Coronary artery (tissue), 2 donors: ENCODE measurements around the gene FAM171A1.
"Not testable (repeated sequence)": the region's sequence is repeated elsewhere in the genome, so short reads cannot be mapped to it uniquely, and the experiment has no call there.

Source experiments
- DNase-seq: peaks from one replicate; pipeline ENCODE4 v3.0.0-alpha.2; 2017; ENCODE audit warnings: low spot score
- H3K27ac ChIP-seq, 2 donors: fragments of 200-600 bp; sonication (generic); one replicate each; pipeline ENCODE4 v1.5.1; 2016 to 2019
- H3K4me3 ChIP-seq: fragments of 200-600 bp; sonication (generic); 2 replicates; pipeline ENCODE4 v1.5.1; 2016; ENCODE audit warnings: mild to moderate bottlenecking, moderate library complexity
- TF ChIP-seq, protein P1 (sequence below): fragments of 200-600 bp; sonication (generic); IDR thresholded peaks from one replicate; pipeline ENCODE4 v1.5.1; 2019; ENCODE audit warnings: antibody characterized with exemption

FAM171A1 gene

DNA sequence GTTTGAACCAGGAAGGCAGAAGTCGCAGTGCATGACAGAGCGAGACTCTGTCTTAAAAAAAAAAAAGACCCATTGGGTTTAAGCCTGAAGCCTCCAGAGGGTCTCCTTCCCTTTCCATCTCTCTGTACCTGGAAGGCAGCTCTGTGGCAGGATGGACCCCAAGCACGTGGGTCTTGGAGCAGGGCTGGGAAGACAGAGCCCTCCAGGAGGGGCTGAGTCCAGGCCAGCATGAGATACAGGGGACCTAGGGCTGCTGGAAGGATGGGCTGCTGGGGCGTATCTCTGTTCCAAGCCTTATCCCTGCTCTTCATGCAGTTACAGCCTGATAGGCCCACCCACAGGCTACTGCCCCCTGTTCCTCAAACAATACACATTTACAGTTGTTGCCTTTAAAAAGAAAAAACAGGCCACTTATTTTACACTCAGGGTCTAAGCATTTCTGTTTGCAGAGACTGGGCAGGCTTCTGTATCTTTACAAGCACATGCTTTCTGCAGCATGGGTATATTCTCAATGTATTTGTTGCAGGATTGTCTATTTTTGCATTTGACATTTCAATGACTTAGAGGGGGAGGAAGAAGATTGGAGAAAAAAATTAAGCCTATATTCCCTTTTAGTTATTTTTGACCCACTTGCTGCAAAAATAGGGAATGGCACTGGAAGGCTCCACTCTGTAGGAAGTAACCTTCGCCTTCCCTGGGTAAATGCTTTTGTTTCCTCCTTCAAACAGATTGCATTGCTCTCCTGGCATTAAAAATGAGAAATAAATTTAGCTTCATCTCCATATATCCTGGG is 60.1 kb downstream of the FAM171A1 start:
- Histone ChIP-seq H3K27ac (no peak overlapping the region), H3K4me3 (no peak overlapping the region)
- DNase-seq = no peak
- TF ChIP-seq, protein P1, sequence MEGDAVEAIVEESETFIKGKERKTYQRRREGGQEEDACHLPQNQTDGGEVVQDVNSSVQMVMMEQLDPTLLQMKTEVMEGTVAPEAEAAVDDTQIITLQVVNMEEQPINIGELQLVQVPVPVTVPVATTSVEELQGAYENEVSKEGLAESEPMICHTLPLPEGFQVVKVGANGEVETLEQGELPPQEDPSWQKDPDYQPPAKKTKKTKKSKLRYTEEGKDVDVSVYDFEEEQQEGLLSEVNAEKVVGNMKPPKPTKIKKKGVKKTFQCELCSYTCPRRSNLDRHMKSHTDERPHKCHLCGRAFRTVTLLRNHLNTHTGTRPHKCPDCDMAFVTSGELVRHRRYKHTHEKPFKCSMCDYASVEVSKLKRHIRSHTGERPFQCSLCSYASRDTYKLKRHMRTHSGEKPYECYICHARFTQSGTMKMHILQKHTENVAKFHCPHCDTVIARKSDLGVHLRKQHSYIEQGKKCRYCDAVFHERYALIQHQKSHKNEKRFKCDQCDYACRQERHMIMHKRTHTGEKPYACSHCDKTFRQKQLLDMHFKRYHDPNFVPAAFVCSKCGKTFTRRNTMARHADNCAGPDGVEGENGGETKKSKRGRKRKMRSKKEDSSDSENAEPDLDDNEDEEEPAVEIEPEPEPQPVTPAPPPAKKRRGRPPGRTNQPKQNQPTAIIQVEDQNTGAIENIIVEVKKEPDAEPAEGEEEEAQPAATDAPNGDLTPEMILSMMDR = no peak

DNA sequence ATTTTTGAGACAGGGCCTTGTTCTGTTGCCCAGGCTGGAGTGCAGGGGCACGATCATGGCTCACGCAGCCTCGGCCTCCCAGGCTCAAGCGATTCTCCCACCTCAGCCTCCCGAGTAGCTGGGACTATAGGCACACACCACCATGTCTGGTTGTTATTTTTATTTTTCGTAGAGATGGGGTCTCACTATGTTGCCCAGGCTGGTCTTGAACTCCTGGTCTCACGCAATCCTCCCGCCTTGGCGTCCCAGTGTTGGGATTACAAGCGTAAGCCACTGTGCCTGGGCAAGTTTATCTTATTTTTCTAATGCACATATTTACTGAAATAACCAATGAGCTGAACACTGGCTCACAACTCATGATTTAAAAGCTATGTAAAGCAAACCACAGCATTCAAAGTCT is 61.9 kb downstream of the FAM171A1 start:
- no peak for DNase-seq
- Histone ChIP-seq H3K27ac (no peak overlapping the region), H3K4me3 (no peak overlapping the region)
- TF ChIP-seq, protein P1 = no peak

DNA sequence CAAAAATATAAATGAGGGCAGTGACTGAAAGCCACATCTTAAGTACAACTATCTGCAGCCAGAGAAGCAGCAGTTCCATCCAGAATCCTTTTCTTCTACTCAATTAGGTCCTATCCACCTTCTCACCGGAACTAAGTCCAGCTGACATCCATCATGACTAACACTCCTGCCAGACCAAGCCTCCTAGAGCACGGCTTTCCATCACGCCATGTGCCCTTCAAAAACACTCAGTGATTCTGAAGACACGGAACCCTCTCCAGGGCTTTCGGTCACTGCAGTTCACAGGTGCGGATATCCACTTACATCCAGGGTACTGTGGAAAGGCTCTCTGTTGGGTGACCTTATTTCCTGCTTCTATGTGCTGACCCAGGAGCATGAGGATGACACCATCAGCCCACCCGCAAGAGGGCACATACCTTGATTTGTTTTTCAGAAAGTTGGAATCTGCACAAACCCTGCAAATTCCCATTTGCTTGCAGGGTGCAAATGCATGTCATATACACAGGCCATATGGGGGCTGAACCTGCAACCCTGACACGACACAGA is 64.3 kb downstream of the FAM171A1 start:
- Histone ChIP-seq H3K27ac (no peak overlapping the region), H3K4me3 (no peak overlapping the region)
- TF ChIP-seq, protein P1 = no peak
- no peak for DNase-seq

DNA sequence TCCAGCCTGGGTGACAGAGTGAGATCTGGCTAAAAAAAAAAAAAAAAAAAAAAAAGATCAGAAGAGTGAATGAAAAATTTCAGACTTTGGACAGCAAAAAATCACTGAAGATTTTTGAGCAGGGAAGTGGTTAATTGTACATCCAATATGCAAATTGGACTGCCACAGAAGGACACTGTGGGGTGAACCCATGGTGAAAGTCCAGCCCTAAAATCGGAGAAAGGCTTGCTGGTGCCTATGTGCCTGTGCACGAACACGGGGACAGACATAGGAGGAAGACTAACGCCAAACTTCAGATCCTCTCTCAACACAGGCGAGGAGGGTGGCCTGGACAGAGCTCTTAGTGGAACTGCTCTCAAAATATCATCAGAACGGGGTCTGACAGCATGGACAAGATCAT is 65.5 kb downstream of the FAM171A1 start:
- H3K4me3 ChIP-seq = no peak overlapping the region
- TF ChIP-seq, protein P1 = no peak
- no peak overlapping the region for H3K27ac ChIP-seq
- no peak for DNase-seq

DNA sequence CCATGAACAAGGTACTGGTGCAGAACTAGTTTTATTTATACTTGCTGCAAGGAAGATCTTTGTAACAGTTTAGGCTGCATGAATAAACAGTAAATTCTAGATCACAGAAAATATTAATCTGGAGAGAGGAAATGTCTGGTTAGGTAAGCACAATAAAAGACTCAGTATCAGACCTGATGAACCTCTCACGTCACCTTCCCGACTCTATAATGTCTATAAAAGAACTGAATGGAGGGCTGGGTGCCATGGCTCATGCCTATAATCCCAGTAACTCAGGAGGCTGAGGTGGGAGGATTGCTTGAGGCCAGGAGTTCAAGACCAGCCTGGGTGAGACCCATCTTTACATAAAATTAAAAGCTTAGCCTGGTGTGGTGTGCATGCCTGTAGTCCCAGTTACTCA is 65.9 kb downstream of the FAM171A1 start:
- no peak overlapping the region for H3K4me3 ChIP-seq
- DNase-seq = no peak
- H3K27ac ChIP-seq = no peak overlapping the region
- TF ChIP-seq, protein P1 = no peak

DNA sequence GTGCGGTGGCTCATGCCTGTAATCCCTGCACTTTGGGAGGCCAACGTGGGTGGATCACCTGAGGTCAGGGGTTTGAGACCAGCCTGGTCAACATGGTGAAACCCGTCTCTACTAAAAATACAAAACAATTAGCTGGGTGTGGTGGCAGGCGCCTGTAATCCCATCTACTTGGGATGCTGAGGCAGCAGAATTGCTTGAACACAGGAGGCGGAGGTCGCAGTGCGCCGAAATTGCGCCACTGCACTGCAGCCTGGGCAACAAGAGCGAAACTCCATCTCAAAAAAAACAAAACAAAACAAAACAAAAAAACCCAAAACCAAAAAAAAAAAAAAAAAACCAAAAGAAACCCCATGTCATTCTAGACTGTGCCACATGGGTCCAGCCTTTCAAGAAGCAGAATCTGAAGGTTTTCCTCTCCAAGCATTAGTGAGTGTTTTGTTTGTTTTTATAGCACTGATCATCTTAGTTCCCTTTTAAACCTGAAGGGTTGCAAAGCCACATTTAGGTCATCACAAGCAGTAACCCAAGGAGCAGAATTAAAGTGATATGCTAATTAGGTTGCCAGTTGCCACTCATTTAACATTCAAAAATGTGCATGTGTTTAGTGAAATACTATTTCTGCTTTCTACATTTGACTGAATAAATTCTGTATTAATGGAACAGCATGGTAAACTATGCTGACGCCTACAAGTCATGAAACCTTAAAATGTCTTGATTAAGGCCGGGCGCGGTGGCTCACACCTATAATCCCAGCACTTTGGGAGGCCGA is 68.7 kb downstream of the FAM171A1 start:
- H3K27ac ChIP-seq, H3K4me3 ChIP-seq, DNase-seq: not testable (repeated sequence)

DNA sequence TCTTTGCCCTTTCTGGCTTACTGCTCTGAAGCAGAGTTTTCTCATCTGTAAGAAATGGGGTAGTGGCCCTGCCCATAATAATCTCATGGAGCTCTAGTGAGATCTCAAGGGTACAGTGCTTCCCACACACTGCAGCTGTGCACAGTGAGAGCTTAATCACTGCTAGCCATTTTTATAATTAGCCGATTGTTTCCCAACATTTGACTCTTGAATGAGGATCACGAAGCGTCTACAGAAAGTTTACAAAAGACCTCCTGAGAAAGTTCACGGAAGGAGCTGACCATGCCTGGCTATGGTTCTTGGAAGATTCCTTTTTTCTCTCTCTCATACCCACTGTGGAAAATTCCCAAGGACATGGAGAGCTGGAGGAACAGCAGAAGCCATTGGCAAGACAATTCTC is 70.4 kb downstream of the FAM171A1 start:
- DNase-seq = no peak

More for the DNA sequence above, 70.4 kb downstream of the FAM171A1 start:
- Histone ChIP-seq H3K4me3 (no peak overlapping the region), H3K27ac (no peak overlapping the region)
- TF ChIP-seq, protein P1 = no peak
